IPS-18c (cell line): ENCODE data around the gene BEAN1.

Source experiments
- H3K4me3 ChIP-seq: 2 replicates; pipeline ENCODE4 v1.7.0; 2013; ENCODE audit warnings: low read depth, mild to moderate bottlenecking, low read length, moderate library complexity; ENCODE audit not compliant: insufficient read depth
- H3K9me3 ChIP-seq: one replicate; pipeline ENCODE4 v1.6.1; 2013; ENCODE audit warnings: mild to moderate bottlenecking, low read length, moderate library complexity; ENCODE audit not compliant: control insufficient read depth, insufficient read depth

BEAN1 gene

DNA sequence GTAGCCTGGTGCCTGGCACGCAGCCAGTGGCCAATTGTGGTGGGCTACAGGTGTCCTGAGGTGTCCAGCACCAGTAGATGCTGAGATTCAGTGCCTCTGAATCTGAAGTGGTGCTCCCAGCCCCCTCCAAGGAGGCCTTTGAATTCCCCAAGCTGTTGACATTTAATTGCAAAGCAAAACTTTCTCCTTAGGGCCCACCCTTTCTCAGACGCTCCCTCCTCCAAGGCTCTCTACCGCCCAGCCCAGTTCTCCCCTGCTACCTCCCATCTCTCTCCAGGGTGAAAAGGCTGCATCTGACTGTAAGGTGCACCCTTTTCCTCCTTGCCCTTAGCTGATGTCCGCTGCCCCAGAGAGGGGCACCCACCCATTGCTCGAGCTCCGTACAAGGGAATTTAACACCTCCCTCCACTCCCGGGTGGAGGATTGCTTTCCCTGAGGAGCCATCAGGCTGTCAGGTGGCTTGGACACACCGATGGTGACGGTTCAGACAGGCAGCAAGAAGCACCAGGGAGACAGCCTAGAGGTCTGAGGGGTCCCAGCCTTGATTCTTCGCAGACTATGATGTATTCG is 1.7 kb downstream of the BEAN1 start:
- Histone ChIP-seq H3K9me3 (no peaks in the 10 kb centered on the region), H3K4me3 (no peak overlapping the region)

DNA sequence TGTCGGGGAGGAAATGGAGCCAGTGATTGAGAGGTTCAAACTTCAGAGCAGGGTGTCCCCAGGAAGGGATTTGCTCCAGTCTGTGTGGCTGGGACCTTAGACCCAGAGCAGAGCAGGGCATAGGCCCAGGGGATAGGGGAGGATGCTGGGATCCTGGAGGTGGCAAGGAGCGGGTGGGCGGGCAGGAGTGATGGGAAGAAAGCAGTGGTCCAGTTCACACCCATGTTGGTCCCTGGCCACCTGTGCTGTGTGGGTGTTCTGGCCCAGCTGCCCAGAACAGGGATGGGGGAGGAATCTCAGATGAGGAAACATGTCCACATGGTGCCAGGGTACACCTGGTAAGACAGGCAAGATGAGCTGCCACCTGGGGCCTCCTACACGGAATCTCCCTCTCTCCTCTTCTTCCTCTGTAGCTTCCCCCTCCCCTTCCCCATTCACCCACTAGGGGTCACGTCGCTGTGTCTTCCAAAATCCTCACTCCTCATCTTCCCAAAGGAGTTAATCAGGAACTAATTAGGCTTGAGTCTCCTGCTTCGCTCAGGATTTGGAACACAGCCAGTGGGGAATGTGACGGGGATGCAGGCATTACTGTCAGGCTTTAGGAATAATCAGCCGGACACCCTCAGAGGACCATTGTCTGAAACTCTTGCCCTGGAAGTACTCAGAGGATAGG is 2.3 kb downstream of the BEAN1 start:
- H3K4me3 ChIP-seq = no peak overlapping the region

DNA sequence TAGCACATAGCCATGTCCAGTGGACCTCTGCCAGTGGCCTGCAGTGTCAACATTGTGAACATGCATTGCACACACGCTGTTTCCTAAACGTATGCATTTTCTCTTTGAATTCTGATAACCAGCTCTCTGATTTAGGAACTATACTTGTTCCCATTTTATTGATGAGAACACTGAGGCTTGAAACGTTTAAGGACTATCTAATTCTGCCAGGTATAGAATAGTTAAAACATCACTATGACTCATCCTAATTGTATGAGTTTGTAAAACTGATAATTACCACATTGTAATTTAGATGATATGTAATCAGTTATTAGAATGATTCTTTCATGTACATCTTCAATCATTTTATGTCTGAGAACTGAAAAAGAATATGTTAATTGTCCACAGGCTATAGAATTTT is 3.1 kb downstream of the BEAN1 start:
- H3K9me3 ChIP-seq = no peaks in the 10 kb centered on the region
- H3K4me3 ChIP-seq = no peak overlapping the region

More for the DNA sequence above, 2.3 kb downstream of the BEAN1 start:
- no peaks in the 10 kb centered on the region for H3K9me3 ChIP-seq

- no peak overlapping the region for H3K4me3 ChIP-seq
- no peaks in the 10 kb centered on the region for H3K9me3 ChIP-seq
These were observed 4.7 kb downstream of the BEAN1 start for GRCh38 chr16:66431760-66432159.

- H3K9me3 ChIP-seq = no peaks in the 10 kb centered on the region
- H3K4me3 ChIP-seq = no peak overlapping the region
These were observed 5.3 kb downstream of the BEAN1 start for GRCh38 chr16:66432429-66432828.

DNA sequence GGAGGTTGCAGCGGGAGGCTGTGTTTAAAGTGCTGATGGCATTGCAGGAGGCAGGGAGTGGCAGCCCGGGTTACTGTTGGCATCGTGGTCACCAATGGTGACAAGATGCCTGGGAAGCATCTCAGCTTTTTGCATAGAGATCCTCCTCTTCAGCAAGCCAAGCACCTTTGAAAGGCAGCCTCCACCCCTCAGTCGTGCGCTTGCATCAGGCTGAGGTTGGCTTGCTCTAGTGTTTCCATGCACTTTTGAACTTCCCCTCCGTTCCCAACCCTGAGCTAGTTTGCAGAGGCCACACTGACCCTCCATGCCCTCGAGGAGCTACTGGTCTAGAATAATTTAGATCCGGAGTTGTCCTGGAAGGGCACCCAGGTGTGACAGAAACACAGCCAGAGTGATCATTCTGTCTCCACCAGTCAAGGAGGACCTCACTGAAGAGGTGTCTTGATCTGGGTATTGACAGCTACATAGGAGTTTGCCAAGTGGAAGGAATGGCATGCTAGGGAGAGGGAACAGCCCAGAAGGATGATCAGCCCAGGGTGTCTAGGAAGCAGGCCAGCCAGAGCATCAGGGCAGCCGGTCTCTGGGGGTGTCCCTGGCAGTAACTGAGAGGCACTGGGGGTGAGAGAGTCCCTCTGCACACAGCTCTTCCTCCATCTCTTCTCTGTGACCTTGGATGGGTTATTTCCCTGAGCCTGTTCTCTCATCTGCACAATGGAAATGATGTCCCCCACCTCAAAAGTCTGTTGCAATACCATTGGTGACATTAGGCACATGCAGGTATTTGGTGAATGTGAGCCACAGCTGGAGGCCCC is 7.7 kb downstream of the BEAN1 start:
- Histone ChIP-seq H3K9me3 (peaks cover under 1% of the 10 kb centered on the region), H3K4me3 (no peak overlapping the region)

GRCh38 chr16:66435896-66436295 is 8.8 kb downstream of the BEAN1 start:
- H3K4me3 ChIP-seq = no peak overlapping the region
- peaks cover 2% of the 10 kb centered on the region for H3K9me3 ChIP-seq

DNA sequence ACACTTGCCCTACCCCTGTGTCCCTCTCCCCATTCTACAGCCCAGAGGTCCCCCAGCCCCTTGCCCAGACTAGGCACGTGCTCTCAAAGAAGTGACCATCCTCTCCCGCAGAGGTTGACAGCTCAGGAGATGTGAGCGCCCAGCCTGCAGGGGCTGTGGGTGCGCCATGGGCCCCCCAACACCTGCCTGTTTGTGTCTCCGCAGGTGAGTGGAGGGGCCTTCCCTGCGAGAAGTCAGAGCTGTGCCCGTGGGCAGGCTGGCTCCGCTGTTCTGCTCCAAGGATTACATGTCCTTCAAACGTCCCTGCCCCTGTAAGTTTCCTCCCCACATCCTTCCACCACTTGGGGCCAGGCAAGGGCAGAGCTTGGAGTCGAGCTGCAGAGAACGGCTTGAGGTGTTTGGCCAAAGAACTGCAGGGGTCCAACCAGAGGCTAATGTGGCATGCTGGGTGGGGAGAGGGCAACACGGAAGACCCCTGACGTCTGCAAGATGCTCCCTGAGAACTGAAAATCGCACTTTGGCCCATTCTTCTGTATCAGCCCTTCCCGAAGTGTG is 10.4 kb downstream of the BEAN1 start:
- no peak overlapping the region for H3K4me3 ChIP-seq
- peaks cover 2% of the 10 kb centered on the region for H3K9me3 ChIP-seq

GRCh38 chr16:66438536-66438935 is 11.4 kb downstream of the BEAN1 start:
- peaks cover 2% of the 10 kb centered on the region for H3K9me3 ChIP-seq
- H3K4me3 ChIP-seq = no peak overlapping the region

DNA sequence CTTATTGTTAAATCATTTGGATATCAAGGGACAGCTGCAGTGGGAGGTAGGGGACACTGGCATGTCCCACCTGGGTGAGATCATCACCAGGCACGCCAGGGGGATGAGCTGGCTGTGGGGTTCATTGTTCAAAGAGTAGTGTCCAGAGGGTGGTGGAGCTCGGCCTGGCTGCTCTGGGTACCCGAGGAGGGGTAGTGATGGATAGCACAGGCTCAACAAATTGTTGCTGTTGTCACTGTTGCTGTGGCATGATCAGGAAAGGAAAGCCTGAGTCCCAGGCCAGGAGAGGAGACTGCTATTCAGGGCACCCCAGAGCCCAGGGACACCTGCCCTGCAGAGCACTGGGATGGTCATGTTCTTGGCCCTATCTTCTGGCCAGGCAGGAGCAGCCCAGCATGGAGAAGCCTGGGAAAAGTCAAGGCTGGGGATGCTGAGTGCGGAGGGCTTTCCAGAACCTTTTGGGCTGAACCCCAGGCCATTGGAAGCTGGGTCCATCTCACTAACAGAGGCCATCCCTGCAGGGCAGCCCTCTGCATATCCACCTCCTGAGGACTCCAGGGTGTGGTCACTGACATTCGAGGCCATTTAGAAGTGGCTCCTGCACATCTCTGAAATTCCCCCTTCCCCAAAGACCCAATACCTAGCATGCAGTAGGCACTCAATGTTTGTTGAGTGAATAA is 12.1 kb downstream of the BEAN1 start:
- Histone ChIP-seq H3K9me3 (peaks cover 2% of the 10 kb centered on the region), H3K4me3 (no peak overlapping the region)

DNA sequence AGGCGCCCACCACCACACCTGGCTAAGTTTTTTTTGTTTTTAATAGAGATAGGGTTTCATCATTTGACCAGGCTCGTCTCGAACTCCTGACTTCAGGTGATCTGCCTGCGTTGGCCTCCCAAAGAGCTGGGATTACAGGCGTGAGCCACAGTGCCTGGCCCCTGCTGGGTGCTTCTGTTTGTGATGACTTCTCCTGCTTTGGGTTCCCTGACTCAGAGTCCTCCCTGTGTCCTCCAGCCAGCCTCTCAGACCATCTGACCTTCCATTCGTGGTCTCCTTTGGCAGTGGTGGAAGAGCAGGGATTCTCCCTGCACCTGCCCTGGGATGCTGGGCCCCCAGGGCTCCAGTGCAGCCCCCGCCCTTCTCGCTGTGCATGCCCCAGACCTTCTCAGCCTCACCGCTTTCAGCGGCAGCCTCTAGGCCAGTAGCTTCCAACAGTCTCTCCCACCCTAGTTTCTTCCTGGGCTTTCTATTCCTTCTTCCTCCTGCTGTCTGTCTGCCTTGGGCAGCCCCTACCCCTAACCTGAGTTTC is 13.2 kb downstream of the BEAN1 start:
- H3K4me3 ChIP-seq = no peak overlapping the region
- peaks cover 2% of the 10 kb centered on the region for H3K9me3 ChIP-seq

DNA sequence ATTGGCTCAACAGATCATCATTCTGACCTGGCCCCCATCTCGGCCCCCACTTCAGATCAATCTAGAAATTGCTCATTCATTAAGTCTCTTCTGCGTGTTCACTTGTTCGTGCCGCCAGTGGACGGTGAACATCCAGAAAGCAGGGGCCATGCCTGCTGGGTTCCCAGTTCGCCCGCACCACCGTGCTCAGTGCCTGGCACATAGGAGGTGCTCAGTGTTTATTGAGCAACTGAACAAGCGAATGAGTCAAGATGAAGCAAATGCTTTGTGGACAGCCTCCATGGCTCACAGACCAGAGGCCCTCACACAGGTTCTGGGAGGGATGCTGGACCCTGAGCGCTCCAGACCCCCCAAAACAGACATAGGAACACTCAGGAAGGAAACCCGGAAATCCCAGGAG is 13.9 kb downstream of the BEAN1 start:
- peaks cover 2% of the 10 kb centered on the region for H3K9me3 ChIP-seq
- H3K4me3 ChIP-seq = no peak overlapping the region

- H3K9me3 ChIP-seq = peaks cover 2% of the 10 kb centered on the region
- no peak overlapping the region for H3K4me3 ChIP-seq
These were observed 14.7 kb downstream of the BEAN1 start for GRCh38 chr16:66441586-66442375.

DNA sequence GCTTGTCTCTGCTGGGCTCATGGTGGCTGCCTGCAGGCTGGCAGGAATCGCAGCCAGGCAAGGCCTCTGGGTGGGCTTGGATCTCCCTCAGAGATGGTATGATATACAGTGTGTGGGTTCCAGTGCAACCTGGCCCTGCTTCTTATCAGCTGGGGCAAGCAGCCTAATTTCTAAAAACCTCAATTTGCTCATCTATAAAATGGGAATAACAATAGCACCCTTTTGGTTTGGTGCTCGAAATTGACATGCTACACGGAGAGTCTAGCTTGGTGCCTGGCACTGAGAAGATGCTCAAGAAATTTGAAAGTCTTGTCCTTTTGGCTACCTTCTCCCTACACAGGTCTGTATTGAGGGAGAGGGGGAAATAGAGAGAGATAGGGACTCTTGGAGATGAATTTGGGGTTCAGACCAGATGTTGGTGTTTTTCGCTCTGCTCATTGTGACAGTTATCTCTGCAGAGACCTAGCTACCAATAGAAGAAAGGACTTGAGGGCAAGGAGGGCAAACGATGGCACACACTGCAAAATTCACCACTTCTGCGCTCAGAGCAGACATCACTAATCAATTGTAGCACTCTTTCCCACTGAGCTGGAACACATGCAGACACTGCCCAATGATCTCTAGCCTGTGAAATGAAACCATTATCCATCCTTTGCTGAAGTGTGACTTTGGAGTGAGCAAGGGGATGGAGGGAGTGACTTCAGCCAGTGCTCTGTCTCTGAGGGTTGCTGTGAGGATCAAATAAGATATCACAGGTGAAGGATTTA is 15.6 kb downstream of the BEAN1 start:
- no peak overlapping the region for H3K4me3 ChIP-seq
- peaks cover 2% of the 10 kb centered on the region for H3K9me3 ChIP-seq

DNA sequence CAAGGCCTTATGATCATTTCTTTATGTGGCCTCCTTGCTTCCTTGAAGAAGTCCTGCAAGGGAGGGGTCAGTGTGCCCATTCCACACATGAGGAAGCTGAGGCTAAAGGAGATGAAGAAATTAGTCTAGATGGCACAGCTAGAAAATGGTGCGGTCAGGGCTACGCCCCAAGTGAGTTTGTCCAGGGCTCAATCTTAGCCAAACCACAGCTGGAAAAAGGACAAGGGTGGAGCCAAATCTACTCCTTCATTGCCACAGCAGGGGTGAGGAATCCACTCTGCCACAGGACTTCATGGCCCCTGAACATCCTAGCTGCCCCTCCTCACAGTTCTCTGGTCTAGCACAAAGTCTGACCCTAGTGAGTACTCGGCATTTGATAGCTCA is 16.2 kb downstream of the BEAN1 start:
- peaks cover 2% of the 10 kb centered on the region for H3K9me3 ChIP-seq
- H3K4me3 ChIP-seq = no peak overlapping the region

DNA sequence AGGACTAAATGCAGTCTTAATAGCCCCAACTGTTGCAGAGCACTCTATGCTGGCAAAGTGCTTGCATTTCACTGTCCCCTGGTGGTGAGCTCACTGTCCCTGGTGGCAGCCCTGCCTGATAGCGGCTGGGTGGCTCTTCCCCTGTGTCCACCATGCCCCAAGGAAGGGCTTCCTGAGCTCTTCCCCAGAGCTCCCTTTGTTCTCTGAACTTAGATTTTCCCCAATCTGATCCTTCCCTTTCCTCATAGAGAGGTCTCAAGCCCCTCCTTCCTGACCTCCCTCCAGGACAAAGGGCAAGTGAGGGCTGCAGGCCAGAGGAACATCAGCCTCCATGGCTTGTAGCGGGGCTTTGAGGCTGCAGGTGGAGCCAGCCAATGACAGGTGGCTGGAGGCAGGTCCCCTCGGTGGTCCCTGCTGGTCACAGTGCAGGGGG is 17.0 kb downstream of the BEAN1 start:
- H3K4me3 ChIP-seq = no peak overlapping the region
- peaks cover 2% of the 10 kb centered on the region for H3K9me3 ChIP-seq
